Spleen (tissue), 7 donors: Measurements from ENCODE around the gene AEBP2.

ENCODE experiments used
- CTCF ChIP-seq, 11 experiments: fragments of 200-600 bp in 7 of 11; fragments of 450-650 bp in 4 of 11; sonication (generic) in 4 of 11; IDR thresholded peaks in 8 of 11; conservative IDR thresholded peaks in 3 of 11; 1 replicate in 7 of 11; 2 replicates in 4 of 11; pipeline versions ENCODE4 v1.4.0 to v1.8.0; 2016 to 2021; ENCODE audit warnings: antibody characterized with exemption in 11 of 11, inconsistent platforms in 4 of 11, mild to moderate bottlenecking in 1 of 11
- POLR2A ChIP-seq, 3 donors: fragments of 450-650 bp; IDR thresholded peaks; one replicate each; pipeline ENCODE4 v1.5.1; 2017; ENCODE audit warnings: antibody characterized with exemption in 3 of 3, mild to moderate bottlenecking in 1 of 3
- POLR2AphosphoS5 ChIP-seq, 3 donors: sonication (generic); formaldehyde crosslinking; IDR thresholded peaks; one replicate each; pipeline ENCODE4 v1.5.1; 2017; ENCODE audit warnings: antibody characterized with exemption in 3 of 3
- donor health status: DM: no; HTN: no; CAD: no; lungs with moderate emphysema.
- donor health status: DM: no; HTN: no; CAD: no.
- donor health status: DM: no; HTN: no; CAD: no.

- TF ChIP-seq CTCF (IDR thresholded peaks at IDR 0.05 in 8 of 11, conservative IDR thresholded peaks at IDR 0.05 in 3 of 11): no peak
- no peak for TF ChIP-seq POLR2A (IDR thresholded peaks at IDR 0.05)
- no peak for TF ChIP-seq POLR2AphosphoS5 (IDR thresholded peaks at IDR 0.05)
Observed at GRCh38 chr12:19510461-19510860, 71.2 kb downstream of the AEBP2 start.
